ENCODE measurements around the gene BCAS1.
"Not testable (repeated sequence)": the region's sequence is repeated elsewhere in the genome, so short reads cannot be mapped to it uniquely, and the experiment has no call there.

Gene BCAS1

GRCh38 chr20:53982624-53983023 is 87.8 kb downstream of the BCAS1 start:
- no peak for DNase-seq (ENCODE audit: low spot score)

GRCh38 chr20:53981752-53982437 is 88.5 kb downstream of the BCAS1 start:
- no peak for DNase-seq (ENCODE audit: low spot score)

- no peak for DNase-seq (ENCODE audit: low spot score)
Measured at GRCh38 chr20:53981130-53981529, 89.3 kb downstream of the BCAS1 start.

DNA sequence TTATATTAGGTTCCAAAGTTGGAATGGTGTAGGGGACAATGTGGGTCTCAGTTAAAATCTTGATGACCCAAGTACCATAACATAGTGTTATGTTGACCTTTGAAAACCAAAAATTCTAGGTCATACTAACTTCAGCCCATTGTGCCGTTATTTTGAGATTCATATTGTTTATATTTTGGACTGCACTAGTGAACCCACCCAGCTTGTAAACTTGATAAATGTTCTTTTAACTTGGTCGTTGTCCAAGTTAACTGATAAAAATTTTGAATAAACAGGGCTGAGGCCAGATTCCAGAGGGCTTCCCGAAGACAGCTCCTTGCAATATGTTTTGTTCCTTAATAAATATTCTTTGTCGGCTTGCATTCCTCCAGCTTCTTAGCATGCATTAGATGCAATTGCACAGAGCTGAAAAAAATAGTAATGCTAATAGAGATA is 90.3 kb downstream of the BCAS1 start:
- no peak for DNase-seq (ENCODE audit: low spot score)

DNA sequence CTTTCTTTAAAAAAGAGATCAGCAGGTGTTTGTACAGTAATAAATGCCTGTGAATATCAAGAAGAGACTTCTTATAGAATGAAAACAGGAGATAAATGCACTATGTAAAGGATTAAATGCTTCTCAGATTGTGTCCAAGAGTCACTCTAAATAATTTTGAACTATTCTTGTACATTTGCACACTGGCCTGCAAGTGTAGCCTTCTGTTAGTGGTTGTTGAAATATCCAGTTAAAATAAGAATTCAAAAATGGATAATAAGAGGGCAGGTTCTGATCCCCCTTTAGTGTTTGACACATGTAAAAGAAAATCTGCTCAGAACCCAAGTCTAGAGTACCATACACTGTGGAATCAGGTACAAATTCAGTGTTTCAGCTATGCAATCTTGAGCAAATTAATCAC is 91.9 kb downstream of the BCAS1 start:
- no peak for DNase-seq (ENCODE audit: low spot score)

- DNase-seq (ENCODE audit: low spot score), result no peak
Measured at GRCh38 chr20:53977391-53977790, 93.0 kb downstream of the BCAS1 start.

GRCh38 chr20:53975761-53976160 is 94.6 kb downstream of the BCAS1 start:
- no peak for DNase-seq (ENCODE audit: low spot score)

DNA sequence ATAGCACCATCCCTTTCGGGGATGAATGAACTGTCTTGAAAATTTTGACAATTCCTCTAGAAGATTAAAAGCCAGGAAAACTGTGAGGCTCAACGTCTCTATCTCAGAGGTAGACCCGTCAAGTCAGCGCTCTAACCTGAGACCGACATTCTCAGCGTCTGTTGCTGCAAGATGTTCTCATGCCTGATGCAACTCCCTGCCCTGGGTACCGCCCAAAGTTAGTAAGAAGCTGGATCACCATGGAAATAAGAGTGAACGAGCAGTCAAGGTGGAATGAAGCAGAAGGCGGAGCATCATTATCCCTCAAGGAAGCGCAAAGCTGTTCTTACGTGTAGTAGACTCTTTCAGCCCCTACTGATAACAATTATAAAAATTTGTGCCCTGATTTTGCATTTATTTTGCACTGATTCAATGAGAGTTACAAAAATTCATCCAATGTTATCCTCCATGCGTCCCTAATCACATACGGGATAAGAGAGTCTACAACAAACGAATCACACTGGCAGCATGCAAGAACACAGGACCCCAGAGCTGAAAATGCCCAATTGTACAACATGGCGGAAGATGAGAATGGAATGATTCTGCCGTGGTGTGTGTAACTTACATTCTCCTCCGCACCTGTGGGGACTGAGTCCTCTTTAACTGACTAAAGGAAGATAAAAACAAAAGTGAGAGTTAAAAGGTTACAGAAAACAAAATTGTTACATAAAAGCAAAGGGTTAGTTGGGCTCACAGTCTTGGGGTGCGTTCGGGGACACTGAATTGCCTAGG is 95.4 kb downstream of the BCAS1 start:
- no peak for DNase-seq (ENCODE audit: low spot score)

- DNase-seq (ENCODE audit: low spot score), result not testable (repeated sequence)
Measured at GRCh38 chr20:53973882-53974281, 96.5 kb downstream of the BCAS1 start.

DNA sequence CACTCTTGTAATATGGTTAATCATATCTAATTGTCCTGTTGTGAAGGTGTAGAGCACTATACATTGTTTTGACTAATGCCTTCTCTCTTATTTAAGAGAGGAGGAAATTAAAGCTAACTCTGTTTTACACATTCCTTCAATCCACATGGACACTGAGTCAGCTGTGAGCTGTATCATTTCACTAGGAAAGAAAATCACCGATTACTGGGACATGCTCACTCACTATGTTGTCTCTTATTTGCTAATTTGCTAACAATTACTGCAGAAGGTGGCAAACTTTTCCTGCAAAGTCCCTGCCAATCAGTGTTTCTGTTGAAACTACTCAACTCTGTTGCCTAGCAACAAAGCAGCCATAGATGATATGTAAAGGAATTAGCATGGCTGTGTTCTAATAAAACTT is 98.2 kb downstream of the BCAS1 start:
- no peak for DNase-seq (ENCODE audit: low spot score)

GRCh38 chr20:53971096-53971683 is 99.2 kb downstream of the BCAS1 start:
- DNase-seq (ENCODE audit: low spot score), result no peak

DNA sequence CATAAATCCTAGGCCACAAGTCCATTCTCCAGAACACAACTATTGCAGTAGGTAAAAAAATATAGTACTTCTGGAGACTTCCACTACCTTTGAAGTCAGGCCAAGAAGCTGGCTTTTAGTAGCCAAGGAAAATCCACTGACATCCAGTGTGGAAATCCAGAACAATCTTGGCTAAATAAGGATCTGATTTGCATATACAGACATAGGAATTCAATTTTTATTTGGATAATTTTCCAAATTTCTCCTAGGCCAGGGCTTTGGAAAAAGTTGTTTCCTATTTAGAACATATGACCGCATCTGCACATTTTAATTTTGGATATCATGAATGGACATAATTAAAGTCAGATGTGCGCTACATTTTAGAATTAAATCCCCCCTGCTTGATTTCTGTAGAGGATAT is 100.2 kb downstream of the BCAS1 start:
- DNase-seq (ENCODE audit: low spot score), result no peak

GRCh38 chr20:53967527-53967926 is 102.9 kb downstream of the BCAS1 start:
- DNase-seq (ENCODE audit: low spot score), result no peak

GRCh38 chr20:53966774-53967398 is 103.5 kb downstream of the BCAS1 start:
- no peak for DNase-seq (ENCODE audit: low spot score)

GRCh38 chr20:53964501-53965253 is 105.7 kb downstream of the BCAS1 start:
- DNase-seq (ENCODE audit: low spot score), result no peak

DNA sequence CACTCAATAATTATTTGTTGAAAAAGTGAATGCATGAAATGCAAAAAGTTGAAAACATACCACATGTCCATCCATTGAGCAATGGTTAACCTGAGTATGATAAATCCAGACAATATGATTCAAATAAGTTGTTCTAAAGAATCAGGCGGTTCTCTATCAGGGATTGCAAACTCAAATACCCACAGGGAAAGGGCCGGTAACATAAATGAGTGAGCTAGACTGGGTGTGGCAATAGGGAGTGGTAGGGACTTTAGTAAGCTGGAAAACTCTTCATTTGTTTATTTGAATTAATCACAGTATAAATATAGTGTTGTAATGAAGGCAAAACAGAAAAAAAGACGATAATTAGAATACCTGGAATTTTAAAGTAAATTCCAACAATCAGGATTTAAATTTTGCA is 106.3 kb downstream of the BCAS1 start:
- no peak for DNase-seq (ENCODE audit: low spot score)

GRCh38 chr20:53963635-53964034 is 106.8 kb downstream of the BCAS1 start:
- DNase-seq (ENCODE audit: low spot score), result no peak

DNA sequence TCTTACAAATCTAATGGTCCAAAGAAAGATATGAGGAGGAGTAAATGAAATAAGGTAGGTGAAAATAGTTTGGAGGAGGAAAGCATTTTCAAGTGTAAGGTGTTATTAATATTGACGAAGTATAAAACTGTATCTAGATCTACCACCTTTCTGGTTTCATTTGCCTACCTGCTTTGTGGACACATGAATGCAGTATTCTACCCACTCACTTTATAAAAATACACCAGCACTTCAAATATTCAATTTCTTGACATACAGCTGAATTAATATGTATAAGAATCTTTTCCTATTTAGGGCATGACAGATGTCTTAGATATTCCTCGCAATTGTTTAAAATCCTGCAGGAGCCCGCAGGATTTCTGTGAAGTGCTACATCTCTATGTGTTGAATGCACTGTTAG is 108.0 kb downstream of the BCAS1 start:
- DNase-seq (ENCODE audit: low spot score), result no peak

DNA sequence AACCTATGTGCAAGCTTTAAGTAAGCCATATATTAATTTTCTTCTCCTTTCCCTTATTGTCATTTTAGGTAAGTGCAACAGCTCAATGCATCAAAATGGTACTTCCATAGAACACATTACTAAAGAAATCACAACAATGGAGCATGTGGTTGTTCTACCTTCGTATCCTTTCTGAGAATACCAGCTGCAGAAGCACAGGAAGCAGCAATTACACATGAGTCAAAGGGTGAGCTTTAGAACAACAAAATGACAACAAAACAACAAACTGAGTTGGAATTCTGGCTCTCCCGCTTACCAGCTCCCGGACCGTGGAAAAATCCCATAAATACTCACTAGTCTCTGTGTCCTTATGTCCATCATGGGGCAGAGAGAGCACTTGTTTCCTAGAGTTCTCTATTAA is 108.9 kb downstream of the BCAS1 start:
- DNase-seq (ENCODE audit: low spot score), result no peak

DNA sequence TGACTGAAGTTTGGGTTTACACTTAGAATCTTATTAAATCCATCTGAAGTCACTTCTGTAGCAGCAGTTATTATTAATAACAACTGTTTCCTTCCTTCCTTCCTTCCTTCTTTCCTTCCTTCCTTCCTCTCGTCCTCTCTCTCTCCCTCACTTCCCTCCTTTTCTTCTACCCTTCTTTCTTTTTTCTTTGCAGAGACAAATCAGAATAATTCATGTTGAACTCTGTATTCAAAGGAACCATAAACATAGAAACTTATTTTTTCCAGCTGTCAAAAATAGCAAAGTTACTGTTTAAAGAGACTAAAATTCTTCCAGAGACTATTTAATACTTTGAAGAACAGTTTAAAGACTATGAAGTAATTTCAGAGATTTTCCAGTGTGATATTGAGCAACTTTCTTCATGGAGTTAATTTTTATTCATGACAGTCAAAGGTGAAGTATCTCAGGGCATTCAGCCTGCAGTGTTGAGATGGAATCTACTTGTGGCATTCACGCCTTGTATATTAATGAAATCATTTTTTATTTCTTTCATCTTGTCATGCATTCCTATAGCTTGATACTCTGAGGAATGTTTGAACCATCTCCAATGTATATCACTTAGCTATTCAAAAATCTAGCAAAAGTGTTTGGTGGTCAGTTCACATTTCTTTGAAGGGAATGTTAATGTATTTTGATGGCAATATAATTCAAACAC is 109.7 kb downstream of the BCAS1 start:
- DNase-seq (ENCODE audit: low spot score), result no peak

- DNase-seq (ENCODE audit: low spot score), result no peak
Measured at GRCh38 chr20:53959911-53960578, 110.3 kb downstream of the BCAS1 start.

Data from AG08396 (cell line).